Measurements from ENCODE around the gene MTUS2. TPM values are rescaled to one million over a fixed set of nuclear protein-coding genes. Genes with fewer than 3 reads are reported as not detected.

Gene MTUS2
- total and polyA plus RNA-seq, 2 experiments from 2014 or later = 0.27 to 0.38 TPM

DNA sequence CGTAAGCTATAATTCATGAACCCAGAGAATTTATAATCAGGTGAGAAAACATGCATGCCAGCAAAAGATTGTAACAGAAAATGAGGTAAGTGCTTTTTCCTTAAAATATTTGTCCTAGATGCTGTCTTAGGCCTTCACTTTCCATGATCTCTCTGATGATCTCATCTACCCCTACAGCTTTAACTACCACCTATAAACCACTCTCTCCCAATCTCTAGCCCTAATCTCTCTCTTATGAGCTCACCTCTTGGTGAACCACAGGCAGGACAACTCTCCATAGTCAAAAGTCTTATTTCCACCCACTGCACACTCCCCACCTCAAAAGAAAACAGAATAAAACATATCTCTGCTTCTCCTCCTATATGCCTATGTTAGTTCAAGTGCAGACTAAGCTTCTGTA lies 638.3 kb downstream of the MTUS2 start:
- TF ChIP-seq, protein P1, sequence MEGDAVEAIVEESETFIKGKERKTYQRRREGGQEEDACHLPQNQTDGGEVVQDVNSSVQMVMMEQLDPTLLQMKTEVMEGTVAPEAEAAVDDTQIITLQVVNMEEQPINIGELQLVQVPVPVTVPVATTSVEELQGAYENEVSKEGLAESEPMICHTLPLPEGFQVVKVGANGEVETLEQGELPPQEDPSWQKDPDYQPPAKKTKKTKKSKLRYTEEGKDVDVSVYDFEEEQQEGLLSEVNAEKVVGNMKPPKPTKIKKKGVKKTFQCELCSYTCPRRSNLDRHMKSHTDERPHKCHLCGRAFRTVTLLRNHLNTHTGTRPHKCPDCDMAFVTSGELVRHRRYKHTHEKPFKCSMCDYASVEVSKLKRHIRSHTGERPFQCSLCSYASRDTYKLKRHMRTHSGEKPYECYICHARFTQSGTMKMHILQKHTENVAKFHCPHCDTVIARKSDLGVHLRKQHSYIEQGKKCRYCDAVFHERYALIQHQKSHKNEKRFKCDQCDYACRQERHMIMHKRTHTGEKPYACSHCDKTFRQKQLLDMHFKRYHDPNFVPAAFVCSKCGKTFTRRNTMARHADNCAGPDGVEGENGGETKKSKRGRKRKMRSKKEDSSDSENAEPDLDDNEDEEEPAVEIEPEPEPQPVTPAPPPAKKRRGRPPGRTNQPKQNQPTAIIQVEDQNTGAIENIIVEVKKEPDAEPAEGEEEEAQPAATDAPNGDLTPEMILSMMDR (conservative IDR thresholded peaks at IDR 0.05; ENCODE audit: low read depth in 2 of 2) = no peak
- no peak for TF ChIP-seq POLR2AphosphoS5 (IDR thresholded peaks at IDR 0.05; ENCODE audit: low read depth)
- TF ChIP-seq, protein P2, sequence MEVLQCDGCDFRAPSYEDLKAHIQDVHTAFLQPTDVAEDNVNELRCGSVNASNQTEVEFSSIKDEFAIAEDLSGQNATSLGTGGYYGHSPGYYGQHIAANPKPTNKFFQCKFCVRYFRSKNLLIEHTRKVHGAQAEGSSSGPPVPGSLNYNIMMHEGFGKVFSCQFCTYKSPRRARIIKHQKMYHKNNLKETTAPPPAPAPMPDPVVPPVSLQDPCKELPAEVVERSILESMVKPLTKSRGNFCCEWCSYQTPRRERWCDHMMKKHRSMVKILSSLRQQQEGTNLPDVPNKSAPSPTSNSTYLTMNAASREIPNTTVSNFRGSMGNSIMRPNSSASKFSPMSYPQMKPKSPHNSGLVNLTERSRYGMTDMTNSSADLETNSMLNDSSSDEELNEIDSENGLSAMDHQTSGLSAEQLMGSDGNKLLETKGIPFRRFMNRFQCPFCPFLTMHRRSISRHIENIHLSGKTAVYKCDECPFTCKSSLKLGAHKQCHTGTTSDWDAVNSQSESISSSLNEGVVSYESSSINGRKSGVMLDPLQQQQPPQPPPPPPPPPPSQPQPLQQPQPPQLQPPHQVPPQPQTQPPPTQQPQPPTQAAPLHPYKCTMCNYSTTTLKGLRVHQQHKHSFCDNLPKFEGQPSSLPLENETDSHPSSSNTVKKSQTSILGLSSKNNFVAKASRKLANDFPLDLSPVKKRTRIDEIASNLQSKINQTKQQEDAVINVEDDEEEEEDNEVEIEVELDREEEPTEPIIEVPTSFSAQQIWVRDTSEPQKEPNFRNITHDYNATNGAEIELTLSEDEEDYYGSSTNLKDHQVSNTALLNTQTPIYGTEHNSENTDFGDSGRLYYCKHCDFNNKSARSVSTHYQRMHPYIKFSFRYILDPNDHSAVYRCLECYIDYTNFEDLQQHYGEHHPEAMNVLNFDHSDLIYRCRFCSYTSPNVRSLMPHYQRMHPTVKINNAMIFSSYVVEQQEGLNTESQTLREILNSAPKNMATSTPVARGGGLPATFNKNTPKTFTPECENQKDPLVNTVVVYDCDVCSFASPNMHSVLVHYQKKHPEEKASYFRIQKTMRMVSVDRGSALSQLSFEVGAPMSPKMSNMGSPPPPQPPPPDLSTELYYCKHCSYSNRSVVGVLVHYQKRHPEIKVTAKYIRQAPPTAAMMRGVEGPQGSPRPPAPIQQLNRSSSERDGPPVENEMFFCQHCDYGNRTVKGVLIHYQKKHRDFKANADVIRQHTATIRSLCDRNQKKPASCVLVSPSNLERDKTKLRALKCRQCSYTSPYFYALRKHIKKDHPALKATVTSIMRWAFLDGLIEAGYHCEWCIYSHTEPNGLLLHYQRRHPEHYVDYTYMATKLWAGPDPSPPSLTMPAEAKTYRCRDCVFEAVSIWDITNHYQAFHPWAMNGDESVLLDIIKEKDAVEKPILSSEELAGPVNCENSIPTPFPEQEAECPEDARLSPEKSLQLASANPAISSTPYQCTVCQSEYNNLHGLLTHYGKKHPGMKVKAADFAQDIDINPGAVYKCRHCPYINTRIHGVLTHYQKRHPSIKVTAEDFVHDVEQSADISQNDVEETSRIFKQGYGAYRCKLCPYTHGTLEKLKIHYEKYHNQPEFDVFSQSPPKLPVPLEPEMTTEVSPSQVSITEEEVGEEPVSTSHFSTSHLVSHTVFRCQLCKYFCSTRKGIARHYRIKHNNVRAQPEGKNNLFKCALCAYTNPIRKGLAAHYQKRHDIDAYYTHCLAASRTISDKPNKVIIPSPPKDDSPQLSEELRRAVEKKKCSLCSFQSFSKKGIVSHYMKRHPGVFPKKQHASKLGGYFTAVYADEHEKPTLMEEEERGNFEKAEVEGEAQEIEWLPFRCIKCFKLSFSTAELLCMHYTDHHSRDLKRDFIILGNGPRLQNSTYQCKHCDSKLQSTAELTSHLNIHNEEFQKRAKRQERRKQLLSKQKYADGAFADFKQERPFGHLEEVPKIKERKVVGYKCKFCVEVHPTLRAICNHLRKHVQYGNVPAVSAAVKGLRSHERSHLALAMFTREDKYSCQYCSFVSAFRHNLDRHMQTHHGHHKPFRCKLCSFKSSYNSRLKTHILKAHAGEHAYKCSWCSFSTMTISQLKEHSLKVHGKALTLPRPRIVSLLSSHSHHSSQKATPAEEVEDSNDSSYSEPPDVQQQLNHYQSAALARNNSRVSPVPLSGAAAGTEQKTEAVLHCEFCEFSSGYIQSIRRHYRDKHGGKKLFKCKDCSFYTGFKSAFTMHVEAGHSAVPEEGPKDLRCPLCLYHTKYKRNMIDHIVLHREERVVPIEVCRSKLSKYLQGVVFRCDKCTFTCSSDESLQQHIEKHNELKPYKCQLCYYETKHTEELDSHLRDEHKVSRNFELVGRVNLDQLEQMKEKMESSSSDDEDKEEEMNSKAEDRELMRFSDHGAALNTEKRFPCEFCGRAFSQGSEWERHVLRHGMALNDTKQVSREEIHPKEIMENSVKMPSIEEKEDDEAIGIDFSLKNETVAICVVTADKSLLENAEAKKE (CRISPR knock-in tag; IDR thresholded peaks at IDR 0.05) = no peak
- no peak for TF ChIP-seq EZH2 (IDR thresholded peaks at IDR 0.05; ENCODE audit: low read depth, unreplicated experiment)
- no peak for TF ChIP-seq STAT1 (IDR thresholded peaks at IDR 0.05; ENCODE audit: unreplicated experiment)
- no peak for TF ChIP-seq ZNF331 (CRISPR knock-in tag; IDR thresholded peaks at IDR 0.05; ENCODE audit: low read depth)
- no peak for TF ChIP-seq NANOG (IDR thresholded peaks at IDR 0.05; ENCODE audit: borderline replicate concordance)
- TF ChIP-seq, protein P3, sequence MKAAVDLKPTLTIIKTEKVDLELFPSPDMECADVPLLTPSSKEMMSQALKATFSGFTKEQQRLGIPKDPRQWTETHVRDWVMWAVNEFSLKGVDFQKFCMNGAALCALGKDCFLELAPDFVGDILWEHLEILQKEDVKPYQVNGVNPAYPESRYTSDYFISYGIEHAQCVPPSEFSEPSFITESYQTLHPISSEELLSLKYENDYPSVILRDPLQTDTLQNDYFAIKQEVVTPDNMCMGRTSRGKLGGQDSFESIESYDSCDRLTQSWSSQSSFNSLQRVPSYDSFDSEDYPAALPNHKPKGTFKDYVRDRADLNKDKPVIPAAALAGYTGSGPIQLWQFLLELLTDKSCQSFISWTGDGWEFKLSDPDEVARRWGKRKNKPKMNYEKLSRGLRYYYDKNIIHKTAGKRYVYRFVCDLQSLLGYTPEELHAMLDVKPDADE (IDR thresholded peaks at IDR 0.05) = no peak
- no peak for TF ChIP-seq ZNF114 (CRISPR knock-in tag; IDR thresholded peaks at IDR 0.05)
- TF ChIP-seq, protein P4, sequence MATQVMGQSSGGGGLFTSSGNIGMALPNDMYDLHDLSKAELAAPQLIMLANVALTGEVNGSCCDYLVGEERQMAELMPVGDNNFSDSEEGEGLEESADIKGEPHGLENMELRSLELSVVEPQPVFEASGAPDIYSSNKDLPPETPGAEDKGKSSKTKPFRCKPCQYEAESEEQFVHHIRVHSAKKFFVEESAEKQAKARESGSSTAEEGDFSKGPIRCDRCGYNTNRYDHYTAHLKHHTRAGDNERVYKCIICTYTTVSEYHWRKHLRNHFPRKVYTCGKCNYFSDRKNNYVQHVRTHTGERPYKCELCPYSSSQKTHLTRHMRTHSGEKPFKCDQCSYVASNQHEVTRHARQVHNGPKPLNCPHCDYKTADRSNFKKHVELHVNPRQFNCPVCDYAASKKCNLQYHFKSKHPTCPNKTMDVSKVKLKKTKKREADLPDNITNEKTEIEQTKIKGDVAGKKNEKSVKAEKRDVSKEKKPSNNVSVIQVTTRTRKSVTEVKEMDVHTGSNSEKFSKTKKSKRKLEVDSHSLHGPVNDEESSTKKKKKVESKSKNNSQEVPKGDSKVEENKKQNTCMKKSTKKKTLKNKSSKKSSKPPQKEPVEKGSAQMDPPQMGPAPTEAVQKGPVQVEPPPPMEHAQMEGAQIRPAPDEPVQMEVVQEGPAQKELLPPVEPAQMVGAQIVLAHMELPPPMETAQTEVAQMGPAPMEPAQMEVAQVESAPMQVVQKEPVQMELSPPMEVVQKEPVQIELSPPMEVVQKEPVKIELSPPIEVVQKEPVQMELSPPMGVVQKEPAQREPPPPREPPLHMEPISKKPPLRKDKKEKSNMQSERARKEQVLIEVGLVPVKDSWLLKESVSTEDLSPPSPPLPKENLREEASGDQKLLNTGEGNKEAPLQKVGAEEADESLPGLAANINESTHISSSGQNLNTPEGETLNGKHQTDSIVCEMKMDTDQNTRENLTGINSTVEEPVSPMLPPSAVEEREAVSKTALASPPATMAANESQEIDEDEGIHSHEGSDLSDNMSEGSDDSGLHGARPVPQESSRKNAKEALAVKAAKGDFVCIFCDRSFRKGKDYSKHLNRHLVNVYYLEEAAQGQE (IDR thresholded peaks at IDR 0.05; ENCODE audit: unreplicated experiment) = no peak
- TF ChIP-seq JUNB (IDR thresholded peaks at IDR 0.05; ENCODE audit: unreplicated experiment) = no peak
- TF ChIP-seq CREB1 (CRISPR knock-in tag; IDR thresholded peaks at IDR 0.05; ENCODE audit: low read depth) = no peak
- no peak for TF ChIP-seq EZH2phosphoT487 (IDR thresholded peaks at IDR 0.05; ENCODE audit: unreplicated experiment)
- no peaks in the 10 kb centered on the region for H3K4me1 ChIP-seq (ENCODE audit: insufficient read depth)
- H3F3A ChIP-seq (replicated peaks; ENCODE audit: low read depth) = no peaks in the 10 kb centered on the region
- Mint-ChIP-seq H3K27me3 (ENCODE audit: insufficient read depth, low read depth, poor library complexity) (no peaks in the 10 kb centered on the region), H3K27ac (no peak overlapping the region), H3K4me3 (no peak overlapping the region), H3K4me1 (peaks cover 8% of the 10 kb centered on the region; the same call in 2 of the 3 replicates), H3K36me3 (ENCODE audit: low read depth) (no peaks in the 10 kb centered on the region; the same call in 1 of the 3 replicates), H3K9me3 (peaks cover 3% of the 10 kb centered on the region; the same call in 2 of the 3 replicates)
- H2AFZ ChIP-seq = no peak overlapping the region
- no peaks in the 10 kb centered on the region for H3K36me3 ChIP-seq (ENCODE audit: insufficient read depth)
- no peak for DNase-seq (ENCODE audit: low spot score)
- H3K79me2 ChIP-seq (replicated peaks; ENCODE audit: insufficient read depth) = no peaks in the 10 kb centered on the region
- H3K27ac ChIP-seq (ENCODE audit: low read depth) = no peak overlapping the region
- no peak for ATAC-seq
- H3K4me3 ChIP-seq = no peak overlapping the region
- no peaks in the 10 kb centered on the region for H3K27me3 ChIP-seq (ENCODE audit: insufficient read depth)
- H3K4me2 ChIP-seq = no peak overlapping the region
- no peaks in the 10 kb centered on the region for H4K20me1 ChIP-seq (replicated peaks; ENCODE audit: insufficient read depth)
- H3K9me2 ChIP-seq (ENCODE audit: insufficient read depth) = 0 out of 2 replicates have a peak, but pooled peaks cover 2% of the 10 kb centered on the region
